ENCODE measurements around the gene EPB41L2.

DNA sequence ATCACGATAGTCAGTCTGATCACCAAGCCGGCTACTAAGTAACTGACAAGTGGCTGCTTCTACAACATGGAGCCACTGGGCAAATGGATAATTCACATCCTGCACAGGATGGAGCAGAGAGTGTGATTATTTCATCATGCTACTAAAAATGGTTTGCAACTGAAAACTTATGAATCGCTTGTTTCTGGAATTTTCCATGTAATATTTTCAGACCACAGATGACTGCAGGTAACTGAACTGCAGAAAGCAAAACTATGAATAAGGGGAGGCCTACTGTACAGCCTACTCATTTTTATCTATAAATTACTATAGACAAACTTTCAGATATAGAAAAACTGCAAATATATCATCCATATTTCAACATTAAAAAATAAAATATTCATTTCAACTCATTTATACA, 91.5 kb downstream of the EPB41L2 start:
- TF ChIP-seq, protein P1, sequence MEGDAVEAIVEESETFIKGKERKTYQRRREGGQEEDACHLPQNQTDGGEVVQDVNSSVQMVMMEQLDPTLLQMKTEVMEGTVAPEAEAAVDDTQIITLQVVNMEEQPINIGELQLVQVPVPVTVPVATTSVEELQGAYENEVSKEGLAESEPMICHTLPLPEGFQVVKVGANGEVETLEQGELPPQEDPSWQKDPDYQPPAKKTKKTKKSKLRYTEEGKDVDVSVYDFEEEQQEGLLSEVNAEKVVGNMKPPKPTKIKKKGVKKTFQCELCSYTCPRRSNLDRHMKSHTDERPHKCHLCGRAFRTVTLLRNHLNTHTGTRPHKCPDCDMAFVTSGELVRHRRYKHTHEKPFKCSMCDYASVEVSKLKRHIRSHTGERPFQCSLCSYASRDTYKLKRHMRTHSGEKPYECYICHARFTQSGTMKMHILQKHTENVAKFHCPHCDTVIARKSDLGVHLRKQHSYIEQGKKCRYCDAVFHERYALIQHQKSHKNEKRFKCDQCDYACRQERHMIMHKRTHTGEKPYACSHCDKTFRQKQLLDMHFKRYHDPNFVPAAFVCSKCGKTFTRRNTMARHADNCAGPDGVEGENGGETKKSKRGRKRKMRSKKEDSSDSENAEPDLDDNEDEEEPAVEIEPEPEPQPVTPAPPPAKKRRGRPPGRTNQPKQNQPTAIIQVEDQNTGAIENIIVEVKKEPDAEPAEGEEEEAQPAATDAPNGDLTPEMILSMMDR (conservative IDR thresholded peaks at IDR 0.05 in 1 of 2, IDR thresholded peaks at IDR 0.05 in 1 of 2; ENCODE audit: low read depth in 1 of 2, low read length in 2 of 2): no peak
- no peak for TF ChIP-seq EZH2 (IDR thresholded peaks at IDR 0.05; ENCODE audit: low read length, missing control alignments)
